IMR-90 (cell line): ENCODE data around the gene PRSS38. TPM values are rescaled to one million over a fixed set of nuclear protein-coding genes. Genes with fewer than 3 reads are reported as not detected.

Source experiments
- ATAC-seq: fragments of 200-7000 bp; cut with Tn5 transposase; 2 replicates; pipeline ENCODE4 v1.9.1; 2020; ENCODE audit warnings: low read depth, mild to moderate bottlenecking, moderate library complexity
- BruUV-seq: library from RNA; stranded (reverse); fragments of 400-500 nt; replicated peaks from 2 replicates; lab custom pipeline; 2021; lab: Mats Ljungman, UMichigan
- CTCF ChIA-PET: fragments of 300-600 bp; formaldehyde crosslinking; extraction: SDS; loops from one replicate; lab custom pipeline; 2021; ENCODE audit warnings: antibody characterized with exemption; lab: Yijun Ruan, JAX
- POLR2A ChIA-PET: fragments of 300-600 bp; sonication (Branson Sonifier 250); formaldehyde crosslinking; loops from one replicate; lab custom pipeline; 2022; ENCODE audit warnings: antibody characterized with exemption; ENCODE audit not compliant: unreplicated experiment; lab: Charles Lee
- DNase-seq: peaks from one replicate; pipeline ENCODE4 v3.0.0; 2013
- H2AFZ ChIP-seq: replicated peaks from 2 replicates; pipeline ENCODE3; 2013; ENCODE audit warnings: low read length, mild to moderate bottlenecking; ENCODE audit not compliant: poor library complexity
- H2AK5ac ChIP-seq: 2 replicates; pipeline ENCODE4 v1.6.1; 2013; ENCODE audit warnings: low read depth, low read length, inconsistent platforms
- H2AK9ac ChIP-seq: replicated peaks from 2 replicates; pipeline ENCODE3; 2013; ENCODE audit warnings: mild to moderate bottlenecking, low read depth, low read length, moderate library complexity; ENCODE audit not compliant: poor library complexity
- H2BK120ac ChIP-seq: 2 replicates; pipeline ENCODE4 v1.6.1; 2013; ENCODE audit warnings: low read depth, low read length, inconsistent platforms
- H2BK15ac ChIP-seq: 3 replicates; pipeline ENCODE4 v1.6.1; 2013; ENCODE audit warnings: low read depth, low read length, inconsistent platforms
- H2BK20ac ChIP-seq: 2 replicates; pipeline ENCODE4 v1.6.1; 2013; ENCODE audit warnings: low read depth, mild to moderate bottlenecking, inconsistent platforms, low read length, moderate library complexity
- H2BK5ac ChIP-seq: 2 replicates; pipeline ENCODE4 v1.6.1; 2013; ENCODE audit warnings: mild to moderate bottlenecking, low read depth, low read length, inconsistent platforms; ENCODE audit not compliant: poor library complexity, severe bottlenecking
- H3K14ac ChIP-seq: replicated peaks from 2 replicates; pipeline ENCODE4 v1.6.1; 2013; ENCODE audit warnings: low read depth, low read length, inconsistent platforms
- H3K18ac ChIP-seq: 2 replicates; pipeline ENCODE4 v1.6.1; 2013; ENCODE audit warnings: low read depth, low read length, control low read depth
- H3K23ac ChIP-seq: 2 replicates; pipeline ENCODE4 v1.6.1; 2013; ENCODE audit warnings: low read depth, low read length, inconsistent platforms
- H3K27ac ChIP-seq: 2 replicates; pipeline ENCODE4 v1.5.1; 2013; ENCODE audit warnings: mild to moderate bottlenecking, control low read depth, low read length; ENCODE audit not compliant: insufficient read depth
- H3K27me3 ChIP-seq: 2 replicates; pipeline ENCODE4 v1.6.1; 2013; ENCODE audit warnings: low read length; ENCODE audit not compliant: control insufficient read depth, insufficient read depth
- H3K36me3 ChIP-seq: 2 replicates; pipeline ENCODE4 v1.6.1; 2013; ENCODE audit warnings: low read length, mixed read lengths; ENCODE audit not compliant: control insufficient read depth, insufficient read depth
- H3K4ac ChIP-seq: 2 replicates; pipeline ENCODE4 v1.6.1; 2013; ENCODE audit warnings: low read depth, low read length, inconsistent platforms
- H3K4me1 ChIP-seq: 2 replicates; pipeline ENCODE4 v1.6.1; 2013; ENCODE audit warnings: low read length, mixed read lengths; ENCODE audit not compliant: control insufficient read depth, insufficient read depth
- H3K4me2 ChIP-seq: 2 replicates; pipeline ENCODE4 v1.6.1; 2013; ENCODE audit warnings: low read depth, mild to moderate bottlenecking, control low read depth, low read length, moderate library complexity
- H3K4me3 ChIP-seq: 2 replicates; pipeline ENCODE4 v1.5.1; 2013; ENCODE audit warnings: low read depth, mild to moderate bottlenecking, control low read depth, low read length, moderate library complexity; ENCODE audit not compliant: insufficient read depth
- H3K56ac ChIP-seq: 2 replicates; pipeline ENCODE4 v1.6.1; 2013; ENCODE audit warnings: low read length, inconsistent platforms; ENCODE audit not compliant: insufficient read depth; ENCODE audit errors: extremely low read depth
- H3K79me1 ChIP-seq, 2 experiments: 2 replicates each; pipeline ENCODE4 v1.6.1; 2013; ENCODE audit warnings: low read length in 2 of 2, inconsistent platforms in 1 of 2, low read depth in 1 of 2
- H3K9ac ChIP-seq: 2 replicates; pipeline ENCODE4 v1.6.1; 2013; ENCODE audit warnings: low read depth, low read length, control low read depth
- H3K9me1 ChIP-seq: 2 replicates; pipeline ENCODE4 v1.6.1; 2013; ENCODE audit warnings: low read length, inconsistent platforms; ENCODE audit not compliant: insufficient read depth
- H3K9me3 ChIP-seq: 2 replicates; pipeline ENCODE4 v1.6.1; 2013; ENCODE audit warnings: low read length; ENCODE audit not compliant: control insufficient read depth, insufficient read depth
- H4K20me1 ChIP-seq: 2 replicates; pipeline ENCODE4 v1.6.1; 2013; ENCODE audit warnings: low read length, inconsistent platforms; ENCODE audit not compliant: insufficient read depth
- H4K5ac ChIP-seq: 2 replicates; pipeline ENCODE4 v1.6.1; 2013; ENCODE audit warnings: mild to moderate bottlenecking, low read depth, low read length, control low read depth
- H4K8ac ChIP-seq, 2 experiments: 2 replicates each; pipeline ENCODE4 v1.6.1; 2013; ENCODE audit warnings: low read depth in 2 of 2, low read length in 2 of 2, control low read depth in 1 of 2, inconsistent platforms in 1 of 2
- H4K91ac ChIP-seq: 2 replicates; pipeline ENCODE4 v1.6.1; 2013; ENCODE audit warnings: low read depth, low read length, inconsistent platforms; ENCODE audit not compliant: insufficient read depth
- ELK1 ChIP-seq: fragments of 150-350 bp; IDR thresholded peaks from 2 replicates; pipeline ENCODE4 v1.6.1; 2016; ENCODE audit warnings: low read depth, mild to moderate bottlenecking, low read length, moderate library complexity, borderline replicate concordance
- MAZ ChIP-seq: IDR thresholded peaks from 2 replicates; pipeline ENCODE4 v1.6.1; 2012; ENCODE audit warnings: low read depth, mild to moderate bottlenecking, low read length, improper control_type of control experiment, moderate library complexity, borderline replicate concordance
- WGBS, 2 experiments: methylation state at CpG; one replicate each; pipeline versions ENCODE4 v1.1.5 to v1.1.7; 2013; ENCODE audit warnings: missing lambda C conversion rate in 2 of 2; ENCODE audit not compliant: insufficient read length in 1 of 2; ENCODE audit errors: extremely low coverage in 2 of 2; 5-methylcytosine and 5-hydroxymethylcytosine counted together
- dilution Hi-C: fragments of 300-500 bp; cut with HindIII; formaldehyde crosslinking; loops from one replicate; pipeline ENCODE4 v1.14.3; 2018; ENCODE audit warnings: low sequenced_read_pairs; ENCODE audit not compliant: unreplicated experiment
- in situ Hi-C: fragments of 300-500 bp; cut with MboI; formaldehyde crosslinking; loops from 3 replicates; pipeline ENCODE4 v1.14.3; 2019; ENCODE audit warnings: low sequenced_read_pairs, inconsistent platforms, mixed read lengths
- intact Hi-C: fragments of 100-400 bp; cut with micrococcal nuclease; formaldehyde crosslinking; loops from 2 replicates; pipeline ENCODE4 v1.10.0; 2022
- polyA plus RNA-seq, 3 experiments: library from polyadenylated mRNA; depleted of rRNA; stranded (reverse); fragments of >200 nt; gene quantifications; 2 replicates each; pipeline ENCODE4 v1.2.3, GENCODE V29; 2012; ENCODE audit warnings: low replicate concordance in 1 of 3
- total RNA-seq: library from RNA; depleted of rRNA; stranded (reverse); fragments of >200 nt; gene quantifications from 2 replicates; pipeline ENCODE4 v1.2.3, GENCODE V29; 2012
- TF ChIP-seq, protein P1 (sequence below): fragments of 150-350 bp; IDR thresholded peaks from 2 replicates; pipeline ENCODE4 v1.6.1; 2017; ENCODE audit warnings: mild to moderate bottlenecking, antibody characterized with exemption, low read length, low read depth

PRSS38 gene
- total and polyA plus RNA-seq, 2 of the 4 experiments (the other 2 are of a cell fraction) = not detected

- TF ChIP-seq ELK1 = no peak
Observed at GRCh38 chr1:227889047-227889862, 73.8 kb downstream of the PRSS38 start (continued).

- no peaks in the 10 kb centered on the region for H4K20me1 ChIP-seq
- H2BK120ac ChIP-seq = no peak overlapping the region
- TF ChIP-seq MAZ = no peak
- TF ChIP-seq, protein P1, sequence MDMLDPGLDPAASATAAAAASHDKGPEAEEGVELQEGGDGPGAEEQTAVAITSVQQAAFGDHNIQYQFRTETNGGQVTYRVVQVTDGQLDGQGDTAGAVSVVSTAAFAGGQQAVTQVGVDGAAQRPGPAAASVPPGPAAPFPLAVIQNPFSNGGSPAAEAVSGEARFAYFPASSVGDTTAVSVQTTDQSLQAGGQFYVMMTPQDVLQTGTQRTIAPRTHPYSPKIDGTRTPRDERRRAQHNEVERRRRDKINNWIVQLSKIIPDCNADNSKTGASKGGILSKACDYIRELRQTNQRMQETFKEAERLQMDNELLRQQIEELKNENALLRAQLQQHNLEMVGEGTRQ = no peak
- POLR2A ChIA-PET = no interaction called here
- no peak overlapping the region for H3K4me2 ChIP-seq
- in situ Hi-C loops = no loop called here
- H4K8ac ChIP-seq = no peak overlapping the region
- no peak overlapping the region for H3K4ac ChIP-seq
- no peak overlapping the region for H3K9ac ChIP-seq
- DNase-seq = no peak
- no peaks in the 10 kb centered on the region for H3K9me3 ChIP-seq
- H3K9me1 ChIP-seq = no peaks in the 10 kb centered on the region
- no peaks in the 10 kb centered on the region for H3K79me1 ChIP-seq
- dilution Hi-C loops = no loop called here
- H3K4me1 ChIP-seq = no peaks in the 10 kb centered on the region; the same call in 1 of the 2 replicates
- H3K4me3 ChIP-seq = no peak overlapping the region
- peaks cover 2% of the 10 kb centered on the region; the same call in 1 of the 2 replicates for H3K27me3 ChIP-seq
- no peak overlapping the region for H3K27ac ChIP-seq
- no peak overlapping the region for H2BK20ac ChIP-seq
- no peak overlapping the region for H3K23ac ChIP-seq
- no peak overlapping the region for H2AK5ac ChIP-seq
- H2AFZ ChIP-seq = no peak overlapping the region
- BruUV-seq = no TSS peak
- no peak for ATAC-seq
- no peaks in the 10 kb centered on the region for H3K36me3 ChIP-seq
- H4K91ac ChIP-seq = no peak overlapping the region
- no peak overlapping the region for H2AK9ac ChIP-seq
- no peak overlapping the region for H3K14ac ChIP-seq
- no peak overlapping the region for H3K18ac ChIP-seq
- no peak overlapping the region for H3K56ac ChIP-seq
- intact Hi-C loops = no loop called here
- no peak overlapping the region for H2BK5ac ChIP-seq
- no peak overlapping the region for H2BK15ac ChIP-seq
- 75% methylated on average over 6 of the region's 13 CpGs; no CpG with 5 or more reads in 1 of the 2 experiments for WGBS, 2 experiments
- CTCF ChIA-PET = no interaction called here
- H4K5ac ChIP-seq = no peak overlapping the region
Observed at GRCh38 chr1:227889863-227890405, 74.5 kb downstream of the PRSS38 start.
